PC-3 (cell line): ENCODE results near the gene PPP1R26. TPM values are rescaled to one million over a fixed set of nuclear protein-coding genes. Genes with fewer than 3 reads are reported as not detected.

Experiments used
- ATAC-seq: fragments of 200-7000 bp; cut with Tn5 transposase; 2 replicates; pipeline ENCODE4 v1.9.1; 2020; ENCODE audit warnings: mild to moderate bottlenecking, moderate library complexity
- BruUV-seq: library from RNA; stranded (reverse); fragments of 400-500 nt; replicated peaks from 2 replicates; lab custom pipeline; 2021; lab: Mats Ljungman, UMichigan
- CTCF ChIA-PET: fragments of 300-600 bp; sonication (Branson Sonifier 250); formaldehyde crosslinking; loops from one replicate; lab custom pipeline; 2022; ENCODE audit warnings: antibody characterized with exemption; lab: Charles Lee
- POLR2A ChIA-PET: fragments of 300-600 bp; sonication (Branson Sonifier 250); formaldehyde crosslinking; loops from one replicate; lab custom pipeline; 2022; ENCODE audit warnings: antibody characterized with exemption; ENCODE audit not compliant: unreplicated experiment; lab: Charles Lee
- DNase-seq: peaks from one replicate; pipeline ENCODE4 v3.0.0-alpha.2; 2015
- H2AFZ ChIP-seq: fragments of 300-600 bp; sonication (generic); 2 replicates; pipeline ENCODE4 v1.6.0; 2016; ENCODE audit warnings: antibody characterized with exemption, low read length
- H3F3A ChIP-seq: fragments of 300-600 bp; sonication (generic); one replicate; pipeline ENCODE4 v1.6.0; 2017; ENCODE audit warnings: antibody characterized with exemption, low read length, control low read depth, mild to moderate bottlenecking; ENCODE audit not compliant: unreplicated experiment
- H3K27ac ChIP-seq: fragments of 300-600 bp; sonication (generic); 2 replicates; pipeline ENCODE4 v1.5.1; 2016; ENCODE audit warnings: mild to moderate bottlenecking, low read length
- H3K27me3 ChIP-seq: fragments of 300-600 bp; sonication (generic); 2 replicates; pipeline ENCODE4 v1.6.1; 2016; ENCODE audit warnings: low read length, mixed read lengths
- H3K36me3 ChIP-seq: fragments of 300-600 bp; sonication (generic); 2 replicates; pipeline ENCODE4 v1.6.1; 2016; ENCODE audit warnings: low read depth, mixed run types, low read length, mixed read lengths
- H3K4me1 ChIP-seq: fragments of 300-600 bp; sonication (generic); 2 replicates; pipeline ENCODE4 v1.5.1; 2016; ENCODE audit warnings: low read length; ENCODE audit not compliant: insufficient read depth
- H3K4me2 ChIP-seq: fragments of 300-600 bp; sonication (generic); 2 replicates; pipeline ENCODE4 v1.6.0; 2016; ENCODE audit warnings: low read length
- H3K4me3 ChIP-seq: fragments of 300-600 bp; sonication (generic); 2 replicates; pipeline ENCODE4 v1.5.1; 2016; ENCODE audit warnings: mild to moderate bottlenecking, low read length, mixed read lengths
- H3K79me2 ChIP-seq: fragments of 300-600 bp; sonication (generic); 2 replicates; pipeline ENCODE4 v1.6.1; 2017; ENCODE audit warnings: low read length, mixed read lengths
- H3K9ac ChIP-seq: fragments of 300-600 bp; sonication (generic); 2 replicates; pipeline ENCODE4 v1.6.0; 2016; ENCODE audit warnings: mild to moderate bottlenecking, low read length
- H3K9me2 ChIP-seq: fragments of 300-600 bp; sonication (generic); replicated peaks from 2 replicates; pipeline ENCODE4 v1.6.1; 2016; ENCODE audit warnings: mixed run types, low read length, mixed read lengths
- H3K9me3 ChIP-seq: fragments of 300-600 bp; sonication (generic); 2 replicates; pipeline ENCODE4 v1.6.1; 2016; ENCODE audit warnings: low read length, mixed read lengths
- H4K20me1 ChIP-seq: fragments of 300-600 bp; sonication (generic); 2 replicates; pipeline ENCODE4 v1.6.1; 2016; ENCODE audit warnings: low read length, mixed read lengths
- CTCF ChIP-seq: fragments of 300-600 bp; sonication (generic); conservative IDR thresholded peaks from 2 replicates; pipeline ENCODE4 v1.5.1; 2017; ENCODE audit warnings: antibody characterized with exemption, low read depth, mild to moderate bottlenecking, low read length
- EZH2 ChIP-seq: fragments of 300-600 bp; sonication (generic); IDR thresholded peaks from one replicate; pipeline ENCODE4 v1.6.1; 2017; ENCODE audit warnings: antibody characterized with exemption, mild to moderate bottlenecking, low read length; ENCODE audit not compliant: unreplicated experiment
- EZH2phosphoT487 ChIP-seq: fragments of 300-600 bp; sonication (generic); IDR thresholded peaks from 2 replicates; pipeline ENCODE4 v1.6.1; 2018; ENCODE audit warnings: mild to moderate bottlenecking, antibody characterized with exemption, low read length, borderline replicate concordance
- intact Hi-C: fragments of 100-400 bp; cut with micrococcal nuclease; formaldehyde crosslinking; loops from 2 replicates; pipeline ENCODE4 v1.9.0; 2023
- total RNA-seq: library from RNA; depleted of rRNA; stranded (reverse); fragments of >200 nt; gene quantifications from 2 replicates; pipeline ENCODE4 v1.2.3, GENCODE V29; 2014

PPP1R26 gene
- total RNA-seq, 1 experiment from 2014 or later, result 22.6 TPM

- CTCF ChIA-PET, result no interaction called here
- no peak for ATAC-seq
- Histone ChIP-seq H4K20me1 (no peaks in the 10 kb centered on the region), H3K27ac (no peak overlapping the region), H3K9me3 (no peaks in the 10 kb centered on the region), H2AFZ (no peak overlapping the region), H3K27me3 (no peaks in the 10 kb centered on the region), H3K4me1 (no peaks in the 10 kb centered on the region), H3K9ac (no peak overlapping the region), H3K9me2 (no peaks in the 10 kb centered on the region), H3K79me2 (peaks cover 3% of the 10 kb centered on the region; the same call in 1 of the 2 replicates), H3K4me2 (no peak overlapping the region), H3F3A (no peaks in the 10 kb centered on the region), H3K36me3 (no peaks in the 10 kb centered on the region), H3K4me3 (no peak overlapping the region)
- POLR2A ChIA-PET, result no interaction called here
- BruUV-seq, result no TSS peak
- TF ChIP-seq CTCF, result no peak
- no peak for TF ChIP-seq EZH2phosphoT487
- no peak for TF ChIP-seq EZH2
- intact Hi-C loops, result no loop called here
- no peak for DNase-seq
Observed at GRCh38 chr9:135487281-135488012, 7.9 kb downstream of the PPP1R26 start.

GRCh38 chr9:135488013-135488330 lies 8.4 kb downstream of the PPP1R26 start:
- H3K27me3 ChIP-seq, result no peaks in the 10 kb centered on the region
- no peak overlapping the region for H3K4me2 ChIP-seq
- H4K20me1 ChIP-seq, result no peaks in the 10 kb centered on the region
- H3K9me3 ChIP-seq, result no peaks in the 10 kb centered on the region
- H3K4me3 ChIP-seq, result no peak overlapping the region
- no peaks in the 10 kb centered on the region for H3K79me2 ChIP-seq
- H3K9ac ChIP-seq, result no peak overlapping the region
- no peaks in the 10 kb centered on the region for H3F3A ChIP-seq
- ChIA-PET POLR2A (no interaction called here), CTCF (no interaction called here)
- no peaks in the 10 kb centered on the region for H3K4me1 ChIP-seq
- TF ChIP-seq EZH2, result no peak
- no peak for TF ChIP-seq EZH2phosphoT487
- no peak for TF ChIP-seq CTCF
- intact Hi-C loops, result no loop called here
- no peak overlapping the region for H2AFZ ChIP-seq
- no peaks in the 10 kb centered on the region for H3K9me2 ChIP-seq
- DNase-seq (no peak), ATAC-seq (no peak)
- no peaks in the 10 kb centered on the region for H3K36me3 ChIP-seq
- no peak overlapping the region for H3K27ac ChIP-seq
- BruUV-seq, result no TSS peak

- Histone ChIP-seq H3K4me2 (no peak overlapping the region), H3K9me2 (no peaks in the 10 kb centered on the region), H4K20me1 (no peaks in the 10 kb centered on the region), H3K27ac (no peak overlapping the region), H3K79me2 (no peaks in the 10 kb centered on the region), H3K4me3 (no peak overlapping the region), H3F3A (no peaks in the 10 kb centered on the region), H3K9ac (no peak overlapping the region), H3K9me3 (no peaks in the 10 kb centered on the region), H3K4me1 (no peaks in the 10 kb centered on the region), H2AFZ (no peak overlapping the region), H3K36me3 (no peaks in the 10 kb centered on the region), H3K27me3 (no peaks in the 10 kb centered on the region)
- BruUV-seq, result no TSS peak
- intact Hi-C loops, result no loop called here
- DNase-seq, result no peak
- TF ChIP-seq CTCF (no peak), EZH2 (no peak), EZH2phosphoT487 (no peak)
- ATAC-seq, result no peak
- CTCF ChIA-PET, result no interaction called here
- POLR2A ChIA-PET, result no interaction called here
Observed at GRCh38 chr9:135488527-135488926, 8.9 kb downstream of the PPP1R26 start.
